GM12878 (cell line): ENCODE data around the gene JAKMIP1. TPM values are rescaled to one million over a fixed set of nuclear protein-coding genes. Genes with fewer than 3 reads are reported as not detected.

ENCODE experiments used
- ATAC-seq: fragments of 200-7000 bp; cut with Tn5 transposase; 3 replicates; pipeline ENCODE4 v1.9.1; 2020; ENCODE audit warnings: mild to moderate bottlenecking, moderate library complexity
- BruUV-seq: library from RNA; stranded (reverse); fragments of 400-500 nt; replicated peaks from 2 replicates; lab custom pipeline; 2021; lab: Mats Ljungman, UMichigan
- CTCF ChIA-PET: fragments of 300-600 bp; sonication (Branson Sonifier 250); formaldehyde crosslinking; extraction: SDS; loops from one replicate; lab custom pipeline; 2021; ENCODE audit warnings: inconsistent platforms; lab: Yijun Ruan, JAX
- POLR2A ChIA-PET: fragments of 350-600 bp; formaldehyde crosslinking; extraction: SDS; loops from one replicate; lab custom pipeline; 2021; ENCODE audit warnings: inconsistent platforms; lab: Charles Lee
- RAD21 ChIA-PET: fragments of 300-600 bp; sonication (Branson Sonifier 250); formaldehyde crosslinking; loops from one replicate; lab custom pipeline; 2023; ENCODE audit warnings: antibody characterized with exemption; ENCODE audit not compliant: unreplicated experiment; lab: Charles Lee
- SMC1A ChIA-PET: fragments of 300-600 bp; sonication (Branson Sonifier 250); formaldehyde crosslinking; loops from one replicate; lab custom pipeline; 2023; ENCODE audit not compliant: unreplicated experiment, uncharacterized antibody; lab: Charles Lee
- DNase-seq: peaks from one replicate; pipeline ENCODE4 v3.0.0-alpha.2; 2011; ENCODE audit warnings: low read depth, low spot score
- FAIRE-seq: peaks from 3 replicates; lab custom pipeline; 2011; peaks lifted over from hg19 to GRCh38; lab: Jason Lieb, UNC
- H2AFZ ChIP-seq: 2 replicates; pipeline ENCODE4 v1.6.0; 2011; ENCODE audit warnings: low read depth, low read length, control low read depth; ENCODE audit not compliant: control insufficient read depth
- H3K27ac ChIP-seq: 2 replicates; pipeline ENCODE4 v1.5.1; 2011; ENCODE audit warnings: control low read depth; ENCODE audit not compliant: control insufficient read depth, insufficient read depth
- H3K27me3 ChIP-seq, 2 experiments: replicated peaks in 1 of 2; 2 replicates each; pipeline versions ENCODE4 v1.6.0 to v1.6.1; 2011; ENCODE audit warnings: low read length in 1 of 2; ENCODE audit not compliant: control insufficient read depth in 2 of 2, insufficient read depth in 2 of 2
- H3K36me3 ChIP-seq, 2 experiments: 2 replicates each; pipeline ENCODE4 v1.5.1; 2011; ENCODE audit warnings: low read length in 1 of 2; ENCODE audit not compliant: control insufficient read depth in 2 of 2, insufficient read depth in 2 of 2
- H3K4me1 ChIP-seq: 2 replicates; pipeline ENCODE4 v1.6.1; 2011; ENCODE audit warnings: mild to moderate bottlenecking, low read length, moderate library complexity, mixed read lengths; ENCODE audit not compliant: control insufficient read depth, insufficient read depth
- H3K4me2 ChIP-seq: 2 replicates; pipeline ENCODE4 v1.6.0; 2011; ENCODE audit warnings: control low read depth; ENCODE audit not compliant: control insufficient read depth, insufficient read depth
- H3K4me3 ChIP-seq: fragments of 200-600 bp; sonication (generic); 2 replicates; pipeline ENCODE4 v1.5.1; 2016
- H3K79me2 ChIP-seq: 2 replicates; pipeline ENCODE4 v1.6.0; 2011; ENCODE audit warnings: low read length; ENCODE audit not compliant: control insufficient read depth, insufficient read depth
- H3K9ac ChIP-seq: 2 replicates; pipeline ENCODE4 v1.8.0; 2011; ENCODE audit warnings: low read length, control low read depth, mixed read lengths; ENCODE audit not compliant: control insufficient read depth, insufficient read depth
- H3K9me3 ChIP-seq: replicated peaks from 3 replicates; pipeline ENCODE4 v1.5.1; 2011; ENCODE audit warnings: mild to moderate bottlenecking, low read length; ENCODE audit not compliant: control insufficient read depth, insufficient read depth
- H4K20me1 ChIP-seq: 2 replicates; pipeline ENCODE4 v1.6.0; 2011; ENCODE audit not compliant: control insufficient read depth, insufficient read depth
- ATF7 ChIP-seq: fragments of 450-650 bp; IDR thresholded peaks from 2 replicates; pipeline ENCODE4 v1.6.1; 2016; ENCODE audit warnings: low read depth, mild to moderate bottlenecking
- BHLHE40 ChIP-seq, 2 experiments: fragments of 450-650 bp in 1 of 2; IDR thresholded peaks; 2 replicates each; pipeline ENCODE4 v1.6.1; 2011 to 2017; ENCODE audit warnings: low read depth in 2 of 2, borderline replicate concordance in 1 of 2, improper control_type of control experiment in 1 of 2, low read length in 1 of 2, mild to moderate bottlenecking in 1 of 2
- CHD2 ChIP-seq: IDR thresholded peaks from 2 replicates; pipeline ENCODE4 v1.6.1; 2011; ENCODE audit warnings: low read depth, low read length, improper control_type of control experiment, borderline replicate concordance
- CREB1 ChIP-seq: IDR thresholded peaks from 2 replicates; pipeline ENCODE4 v1.6.1; 2012; ENCODE audit warnings: low read depth, mild to moderate bottlenecking, inconsistent platforms
- EZH2 ChIP-seq: IDR thresholded peaks from 2 replicates; pipeline ENCODE4 v1.6.1; 2012; ENCODE audit warnings: low read depth, mild to moderate bottlenecking, control low read depth, inconsistent platforms, low read length, borderline replicate concordance; ENCODE audit not compliant: control insufficient read depth
- GABPA ChIP-seq: IDR thresholded peaks from 2 replicates; pipeline ENCODE4 v1.6.1; 2014; ENCODE audit warnings: antibody characterized with exemption, low read depth, mild to moderate bottlenecking, inconsistent platforms
- RBBP5 ChIP-seq: fragments of 200-600 bp; sonication (generic); conservative IDR thresholded peaks from 2 replicates; pipeline ENCODE4 v1.6.1; 2016
- SP1 ChIP-seq: IDR thresholded peaks from one replicate; pipeline ENCODE4 v1.6.1; 2011; ENCODE audit warnings: low read depth, low read length
- STAT3 ChIP-seq: IDR thresholded peaks from 2 replicates; pipeline ENCODE4 v1.6.1; 2011; ENCODE audit warnings: low read depth, low read length, improper control_type of control experiment
- TBL1XR1 ChIP-seq: IDR thresholded peaks from 2 replicates; pipeline ENCODE4 v1.6.1; 2012; ENCODE audit warnings: low read depth, low read length, improper control_type of control experiment
- TCF12 ChIP-seq: IDR thresholded peaks from 2 replicates; pipeline ENCODE4 v1.6.1; 2011; ENCODE audit warnings: low read depth, mild to moderate bottlenecking, low read length
- YY1 ChIP-seq: IDR thresholded peaks from 2 replicates; pipeline ENCODE4 v1.6.1; 2011; ENCODE audit warnings: low read depth, mild to moderate bottlenecking, low read length
- ZNF622 ChIP-seq: fragments of 450-650 bp; IDR thresholded peaks from 2 replicates; pipeline ENCODE4 v1.6.1; 2017; ENCODE audit warnings: mild to moderate bottlenecking, inconsistent platforms
- WGBS: methylation state at CpG from one replicate; pipeline ENCODE4 v1.1.6; 2016; ENCODE audit warnings: low lambda C conversion rate; ENCODE audit not compliant: insufficient replicate concordance, insufficient coverage; ENCODE audit errors: missing lambda C conversion rate; 5-methylcytosine and 5-hydroxymethylcytosine counted together
- in situ Hi-C: fragments of 300-500 bp; cut with MboI; formaldehyde crosslinking; loops from 9 replicates; pipeline ENCODE4 v1.14.3; 2018; ENCODE audit warnings: mixed read lengths
- intact Hi-C: fragments of 100-400 bp; cut with micrococcal nuclease; formaldehyde crosslinking; loops from one replicate; pipeline ENCODE4 v1.14.2; 2022; ENCODE audit not compliant: unreplicated experiment
- polyA plus RNA-seq, 11 experiments: library from polyadenylated mRNA; depleted of rRNA in 4 of 11; unstranded in 6 of 11; stranded (reverse) in 5 of 11; fragments of >200 nt; fragmentation: Nextera tagmentation in 4 of 11; fragmentation: Illumina TruSeq in 1 of 11; extraction: Ambion mirVana in 4 of 11; extraction: Trizol in 1 of 11; gene quantifications; 1 replicate in 1 of 11; 2 replicates in 10 of 11; pipeline versions ENCODE4 v1.2.1 to v1.2.3, GENCODE V29; 2011 to 2016; ENCODE audit warnings: inconsistent platforms in 2 of 11, missing spikeins in 2 of 11, low read depth in 1 of 11
- total RNA-seq, 4 experiments: library from RNA; depleted of rRNA in 3 of 4; stranded (reverse); fragments of >200 nt in 3 of 4; fragmentation: Illumina TruSeq in 1 of 4; extraction: Trizol in 1 of 4; gene quantifications; 2 replicates each; pipeline versions ENCODE4 v1.2.1 to v1.2.3, GENCODE V29; 2013 to 2021
- TF ChIP-seq, protein P1 (sequence below): fragments of 150-350 bp; IDR thresholded peaks from 2 replicates; pipeline ENCODE4 v1.6.1; 2016; ENCODE audit warnings: low read depth, low read length
- TF ChIP-seq, protein P2 (sequence below): fragments of 450-650 bp; formaldehyde crosslinking; IDR thresholded peaks from 2 replicates; pipeline ENCODE4 v1.5.0; 2022; ENCODE audit warnings: mild to moderate bottlenecking, missing genetic modification characterization

The JAKMIP1 gene
- total and polyA plus RNA-seq, 10 of the 15 experiments (the other 5 are each of a cell fraction or from before 2014, with no cell fraction given): 0.52 to 16.7 (median 12.3) TPM

DNA sequence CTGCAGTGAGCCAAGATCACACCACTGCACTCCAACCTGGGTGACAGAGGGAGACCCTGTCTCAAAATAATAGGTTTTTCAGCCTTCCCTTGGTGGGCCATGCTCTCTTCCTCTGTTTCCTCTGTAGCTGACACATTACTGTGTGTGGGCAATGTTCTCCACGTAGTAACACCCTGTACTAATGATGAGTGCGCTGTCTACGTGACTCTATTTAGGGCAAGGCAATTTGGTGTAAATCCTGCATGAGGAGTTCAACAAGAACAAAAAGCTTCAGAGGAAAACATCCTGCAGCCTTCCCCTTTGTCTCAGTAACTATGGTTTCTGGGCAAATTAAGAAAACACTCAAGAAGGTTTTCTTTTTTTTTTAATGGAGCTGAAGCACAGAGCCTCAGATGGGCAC, 24.4 kb upstream of the JAKMIP1 start (continued):
- TF ChIP-seq, protein P1, sequence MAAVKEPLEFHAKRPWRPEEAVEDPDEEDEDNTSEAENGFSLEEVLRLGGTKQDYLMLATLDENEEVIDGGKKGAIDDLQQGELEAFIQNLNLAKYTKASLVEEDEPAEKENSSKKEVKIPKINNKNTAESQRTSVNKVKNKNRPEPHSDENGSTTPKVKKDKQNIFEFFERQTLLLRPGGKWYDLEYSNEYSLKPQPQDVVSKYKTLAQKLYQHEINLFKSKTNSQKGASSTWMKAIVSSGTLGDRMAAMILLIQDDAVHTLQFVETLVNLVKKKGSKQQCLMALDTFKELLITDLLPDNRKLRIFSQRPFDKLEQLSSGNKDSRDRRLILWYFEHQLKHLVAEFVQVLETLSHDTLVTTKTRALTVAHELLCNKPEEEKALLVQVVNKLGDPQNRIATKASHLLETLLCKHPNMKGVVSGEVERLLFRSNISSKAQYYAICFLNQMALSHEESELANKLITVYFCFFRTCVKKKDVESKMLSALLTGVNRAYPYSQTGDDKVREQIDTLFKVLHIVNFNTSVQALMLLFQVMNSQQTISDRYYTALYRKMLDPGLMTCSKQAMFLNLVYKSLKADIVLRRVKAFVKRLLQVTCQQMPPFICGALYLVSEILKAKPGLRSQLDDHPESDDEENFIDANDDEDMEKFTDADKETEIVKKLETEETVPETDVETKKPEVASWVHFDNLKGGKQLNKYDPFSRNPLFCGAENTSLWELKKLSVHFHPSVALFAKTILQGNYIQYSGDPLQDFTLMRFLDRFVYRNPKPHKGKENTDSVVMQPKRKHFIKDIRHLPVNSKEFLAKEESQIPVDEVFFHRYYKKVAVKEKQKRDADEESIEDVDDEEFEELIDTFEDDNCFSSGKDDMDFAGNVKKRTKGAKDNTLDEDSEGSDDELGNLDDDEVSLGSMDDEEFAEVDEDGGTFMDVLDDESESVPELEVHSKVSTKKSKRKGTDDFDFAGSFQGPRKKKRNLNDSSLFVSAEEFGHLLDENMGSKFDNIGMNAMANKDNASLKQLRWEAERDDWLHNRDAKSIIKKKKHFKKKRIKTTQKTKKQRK: no peak
- TF ChIP-seq BHLHE40 (IDR thresholded peaks at IDR 0.05; ENCODE audit: borderline replicate concordance in 1 of 2, low read depth in 2 of 2, low read length in 1 of 2) (no peak), TBL1XR1 (no peak), STAT3 (no peak)

DNA sequence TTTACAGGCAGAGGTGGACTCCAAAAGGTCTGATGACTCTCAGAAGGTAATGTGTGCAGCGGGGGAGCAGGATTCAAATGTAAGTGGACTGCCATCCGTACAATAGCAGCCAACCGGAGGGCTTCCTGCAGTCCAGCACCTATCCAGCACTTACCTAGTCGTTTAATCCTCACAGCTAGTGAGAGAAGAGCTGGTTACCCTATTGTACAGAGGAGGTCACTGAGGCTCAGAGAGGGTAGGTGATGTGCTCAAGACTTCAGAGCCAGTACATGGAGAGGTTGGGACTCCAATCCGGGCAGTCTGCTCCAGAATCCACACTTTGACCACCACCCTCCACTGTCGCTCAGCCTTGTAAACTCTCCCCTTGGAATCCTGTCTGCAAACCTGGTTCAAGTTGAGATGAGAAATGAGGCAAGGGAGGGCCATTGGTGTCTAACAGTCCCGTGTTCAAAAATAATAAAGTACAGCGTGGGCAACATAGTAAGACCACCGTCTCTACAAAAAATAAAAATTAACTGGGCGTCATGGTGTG, 22.5 kb upstream of the JAKMIP1 start:
- H3K27me3 ChIP-seq: no peaks in the 10 kb centered on the region; a peak in 2 of 4 replicates
- POLR2A ChIA-PET: no interaction called here
- no peak for DNase-seq
- TF ChIP-seq ZNF622: no peak
- TF ChIP-seq, protein P2, sequence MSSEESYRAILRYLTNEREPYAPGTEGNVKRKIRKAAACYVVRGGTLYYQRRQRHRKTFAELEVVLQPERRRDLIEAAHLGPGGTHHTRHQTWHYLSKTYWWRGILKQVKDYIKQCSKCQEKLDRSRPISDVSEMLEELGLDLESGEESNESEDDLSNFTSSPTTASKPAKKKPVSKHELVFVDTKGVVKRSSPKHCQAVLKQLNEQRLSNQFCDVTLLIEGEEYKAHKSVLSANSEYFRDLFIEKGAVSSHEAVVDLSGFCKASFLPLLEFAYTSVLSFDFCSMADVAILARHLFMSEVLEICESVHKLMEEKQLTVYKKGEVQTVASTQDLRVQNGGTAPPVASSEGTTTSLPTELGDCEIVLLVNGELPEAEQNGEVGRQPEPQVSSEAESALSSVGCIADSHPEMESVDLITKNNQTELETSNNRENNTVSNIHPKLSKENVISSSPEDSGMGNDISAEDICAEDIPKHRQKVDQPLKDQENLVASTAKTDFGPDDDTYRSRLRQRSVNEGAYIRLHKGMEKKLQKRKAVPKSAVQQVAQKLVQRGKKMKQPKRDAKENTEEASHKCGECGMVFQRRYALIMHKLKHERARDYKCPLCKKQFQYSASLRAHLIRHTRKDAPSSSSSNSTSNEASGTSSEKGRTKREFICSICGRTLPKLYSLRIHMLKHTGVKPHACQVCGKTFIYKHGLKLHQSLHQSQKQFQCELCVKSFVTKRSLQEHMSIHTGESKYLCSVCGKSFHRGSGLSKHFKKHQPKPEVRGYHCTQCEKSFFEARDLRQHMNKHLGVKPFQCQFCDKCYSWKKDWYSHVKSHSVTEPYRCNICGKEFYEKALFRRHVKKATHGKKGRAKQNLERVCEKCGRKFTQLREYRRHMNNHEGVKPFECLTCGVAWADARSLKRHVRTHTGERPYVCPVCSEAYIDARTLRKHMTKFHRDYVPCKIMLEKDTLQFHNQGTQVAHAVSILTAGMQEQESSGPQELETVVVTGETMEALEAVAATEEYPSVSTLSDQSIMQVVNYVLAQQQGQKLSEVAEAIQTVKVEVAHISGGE (CRISPR knock-in tag): no peak
- no peak for TF ChIP-seq GABPA
- TF ChIP-seq CREB1: no peak
- TF ChIP-seq CHD2: no peak
- no peak for TF ChIP-seq ATF7
- 0 out of 2 replicates have a peak, but pooled peaks have one; percentile 12 for TF ChIP-seq YY1
- TF ChIP-seq RBBP5: no peak
- TF ChIP-seq SP1: peak; percentile 56
- TF ChIP-seq EZH2: no peak
- no peak for TF ChIP-seq TCF12

More for the DNA sequence above, 22.5 kb upstream of the JAKMIP1 start:
- ChIA-PET RAD21 (no interaction called here), CTCF (no interaction called here), SMC1A (no interaction called here)
- Histone ChIP-seq H3K27ac (no peak overlapping the region), H3K36me3 (no peaks in the 10 kb centered on the region), H2AFZ (no peak overlapping the region), H3K4me2 (no peak overlapping the region), H3K9me3 (peaks cover 5% of the 10 kb centered on the region), H3K79me2 (no peaks in the 10 kb centered on the region), H3K9ac (no peak overlapping the region), H3K4me1 (peaks cover 11% of the 10 kb centered on the region), H4K20me1 (no peaks in the 10 kb centered on the region; the same call in 1 of the 2 replicates), H3K4me3 (no peak overlapping the region)
- ATAC-seq (no peak), FAIRE-seq (no peak)
- intact Hi-C loops: no loop called here
- in situ Hi-C loops: no loop called here
- no TSS peak for BruUV-seq
- 40% methylated on average over 10 of the region's 10 CpGs for WGBS
